NB4 (cell line): ENCODE measurements around the gene CES1.
"Not testable (repeated sequence)": the region's sequence is repeated elsewhere in the genome, so short reads cannot be mapped to it uniquely, and the experiment has no call there.

ENCODE experiments used
- DNase-seq: peaks from one replicate; pipeline ENCODE4 v3.0.0; 2010; ENCODE audit warnings: low read depth
- H3K4me3 ChIP-seq: one replicate; pipeline ENCODE4 v1.5.1; 2011; ENCODE audit warnings: mild to moderate bottlenecking, low read depth, low read length, moderate library complexity
- MYC ChIP-seq: IDR thresholded peaks from 2 replicates; pipeline ENCODE4 v1.6.1; 2011; ENCODE audit warnings: low read depth, low read length
- POLR2A ChIP-seq: IDR thresholded peaks from 2 replicates; pipeline ENCODE4 v1.6.1; 2011; ENCODE audit warnings: mild to moderate bottlenecking; ENCODE audit not compliant: insufficient read length; ENCODE audit errors: extremely low read depth
- TF ChIP-seq, protein P1 (sequence below): IDR thresholded peaks from 2 replicates; pipeline ENCODE4 v1.6.1; 2011; ENCODE audit warnings: low read depth, low read length
- TF ChIP-seq, protein P2 (sequence below): IDR thresholded peaks from one replicate; pipeline ENCODE4 v1.5.1; 2012; ENCODE audit warnings: low read depth, low read length

The CES1 gene

DNA sequence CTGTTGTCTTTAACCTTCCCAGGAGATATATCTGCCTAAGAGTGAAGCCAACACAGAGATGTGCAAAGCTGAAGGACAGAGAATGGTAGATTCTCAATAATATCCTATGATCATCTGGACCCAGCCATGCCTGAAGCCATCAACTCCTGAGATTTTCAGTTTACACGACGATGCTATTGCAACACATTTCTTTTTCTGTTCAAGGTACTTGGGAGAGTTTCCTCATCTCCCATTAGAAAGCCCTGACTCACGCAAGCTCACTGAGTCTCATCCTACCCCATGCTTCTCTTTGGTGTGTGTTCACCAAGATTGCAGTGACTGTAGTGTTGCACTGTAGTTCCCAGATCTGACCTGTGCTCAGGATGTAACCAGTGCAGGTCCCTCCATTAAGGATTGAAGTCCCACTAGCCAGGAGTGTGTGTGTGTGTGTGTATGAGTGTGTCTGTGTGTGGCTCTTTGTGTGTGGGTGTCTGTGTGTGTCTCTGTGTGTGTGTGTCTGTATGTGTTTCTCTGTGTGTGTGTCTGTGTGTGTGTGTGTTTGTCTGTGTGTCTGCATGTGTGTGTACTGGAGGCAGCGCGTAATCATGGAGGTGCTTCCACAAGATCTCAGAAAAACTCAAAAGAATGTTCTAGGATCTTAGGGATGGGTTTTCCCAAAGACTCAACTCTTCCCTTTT, 15.5 kb downstream of the CES1 start:
- TF ChIP-seq, protein P1, sequence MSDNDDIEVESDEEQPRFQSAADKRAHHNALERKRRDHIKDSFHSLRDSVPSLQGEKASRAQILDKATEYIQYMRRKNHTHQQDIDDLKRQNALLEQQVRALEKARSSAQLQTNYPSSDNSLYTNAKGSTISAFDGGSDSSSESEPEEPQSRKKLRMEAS, result no peak
- H3K4me3 ChIP-seq, result no peak overlapping the region
- DNase-seq, result no peak

DNA sequence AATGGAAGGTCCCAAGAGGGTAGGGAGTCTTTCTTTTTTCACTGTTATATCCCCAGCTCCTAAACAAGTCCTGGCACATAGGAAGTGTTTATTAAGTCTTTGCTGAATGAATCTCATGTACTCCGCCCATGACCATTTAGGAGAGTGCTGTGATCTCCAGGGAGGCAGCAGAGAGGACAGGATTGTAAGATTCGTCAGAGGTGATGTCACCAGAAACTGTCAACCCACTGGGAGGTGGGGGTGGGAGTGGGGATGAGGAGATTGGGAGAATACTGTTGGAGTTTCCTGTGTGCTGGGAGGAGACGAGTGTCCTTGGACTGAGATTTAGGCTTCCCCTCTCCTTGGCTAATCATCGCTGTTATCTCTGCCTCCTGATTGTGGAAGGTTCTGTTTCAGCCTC, 16.7 kb downstream of the CES1 start:
- not testable (repeated sequence) for DNase-seq, H3K4me3 ChIP-seq

DNA sequence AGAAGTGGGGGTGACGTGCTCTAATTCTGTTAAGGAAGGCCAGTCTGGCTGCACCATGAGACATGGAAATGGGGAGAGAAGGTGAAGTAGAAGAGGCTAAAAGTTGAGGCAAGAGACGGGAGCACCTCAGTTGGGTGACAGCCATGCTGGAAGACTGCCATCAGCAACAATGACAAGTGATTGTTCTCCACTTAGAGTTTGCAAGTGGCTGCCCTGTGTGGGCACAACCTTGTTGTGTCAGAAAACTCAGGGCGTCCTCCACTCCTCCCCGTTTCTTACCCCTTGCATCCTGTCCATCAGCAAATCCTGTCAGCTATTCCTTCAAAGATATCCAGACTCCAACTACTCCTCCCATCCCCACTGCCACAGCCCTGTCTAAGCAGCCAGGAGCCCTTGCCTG, 17.6 kb downstream of the CES1 start:
- TF ChIP-seq POLR2A (no peak), MYC (no peak)
- TF ChIP-seq, protein P1, result no peak
- TF ChIP-seq, protein P2, sequence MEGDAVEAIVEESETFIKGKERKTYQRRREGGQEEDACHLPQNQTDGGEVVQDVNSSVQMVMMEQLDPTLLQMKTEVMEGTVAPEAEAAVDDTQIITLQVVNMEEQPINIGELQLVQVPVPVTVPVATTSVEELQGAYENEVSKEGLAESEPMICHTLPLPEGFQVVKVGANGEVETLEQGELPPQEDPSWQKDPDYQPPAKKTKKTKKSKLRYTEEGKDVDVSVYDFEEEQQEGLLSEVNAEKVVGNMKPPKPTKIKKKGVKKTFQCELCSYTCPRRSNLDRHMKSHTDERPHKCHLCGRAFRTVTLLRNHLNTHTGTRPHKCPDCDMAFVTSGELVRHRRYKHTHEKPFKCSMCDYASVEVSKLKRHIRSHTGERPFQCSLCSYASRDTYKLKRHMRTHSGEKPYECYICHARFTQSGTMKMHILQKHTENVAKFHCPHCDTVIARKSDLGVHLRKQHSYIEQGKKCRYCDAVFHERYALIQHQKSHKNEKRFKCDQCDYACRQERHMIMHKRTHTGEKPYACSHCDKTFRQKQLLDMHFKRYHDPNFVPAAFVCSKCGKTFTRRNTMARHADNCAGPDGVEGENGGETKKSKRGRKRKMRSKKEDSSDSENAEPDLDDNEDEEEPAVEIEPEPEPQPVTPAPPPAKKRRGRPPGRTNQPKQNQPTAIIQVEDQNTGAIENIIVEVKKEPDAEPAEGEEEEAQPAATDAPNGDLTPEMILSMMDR, result no peak
- no peak overlapping the region for H3K4me3 ChIP-seq
- DNase-seq, result no peak

DNA sequence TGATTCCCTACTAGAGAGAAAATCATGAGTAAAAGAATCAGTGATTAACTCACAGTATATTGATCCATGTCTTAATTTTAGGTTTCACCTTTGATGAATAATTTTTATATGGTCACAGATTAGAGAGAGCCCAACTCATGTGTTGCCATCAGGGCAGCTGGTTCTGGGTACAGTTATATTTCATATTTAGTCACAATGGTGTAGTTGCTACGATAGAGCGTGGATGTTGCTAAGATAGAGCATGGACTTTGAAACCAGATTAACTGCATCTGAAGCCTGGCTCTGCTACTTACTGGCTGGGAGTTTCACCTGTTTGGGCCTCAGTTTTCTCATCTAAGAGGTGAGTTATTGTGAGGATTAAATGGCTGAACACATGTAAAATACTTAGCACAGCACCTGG, 18.7 kb downstream of the CES1 start:
- DNase-seq, H3K4me3 ChIP-seq: not testable (repeated sequence)

DNA sequence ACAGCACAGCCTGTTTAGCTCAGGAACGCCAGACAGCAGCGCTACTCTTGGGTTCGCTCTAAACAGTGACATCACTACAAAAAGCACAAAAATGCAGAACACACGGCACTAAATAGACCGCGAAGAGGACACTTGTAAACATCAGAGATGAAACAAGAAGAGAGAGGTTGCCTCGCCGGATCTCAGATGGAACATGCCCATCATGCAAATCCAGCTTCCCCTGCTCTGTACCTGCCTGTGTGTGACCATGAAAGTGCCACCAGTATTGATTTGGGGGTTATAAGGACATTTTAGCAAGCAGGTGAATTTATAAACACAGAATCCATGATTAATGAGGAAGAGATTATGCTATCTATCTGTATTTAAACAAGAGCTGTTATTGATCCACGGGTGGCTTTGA, 19.2 kb downstream of the CES1 start:
- not testable (repeated sequence) for H3K4me3 ChIP-seq, DNase-seq

DNA sequence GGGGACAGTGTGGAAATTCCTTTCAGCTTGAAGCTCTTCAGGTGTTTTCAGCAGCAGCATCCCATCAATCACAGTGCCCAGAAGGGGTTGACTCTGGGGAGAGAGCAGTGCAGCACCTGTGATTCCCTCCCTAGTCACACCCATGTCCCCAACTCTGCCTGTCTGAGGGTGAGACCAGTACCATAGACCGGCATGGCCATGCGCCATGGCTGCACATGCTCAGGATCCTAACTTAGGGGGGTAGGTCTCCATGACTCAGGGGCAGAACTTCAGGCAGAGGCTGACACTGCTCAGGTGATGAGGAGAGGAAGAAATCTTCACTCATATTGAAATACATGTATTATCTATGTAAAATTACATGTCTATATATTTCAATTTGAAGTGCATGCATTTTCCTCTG, 19.9 kb downstream of the CES1 start:
- no peak overlapping the region for H3K4me3 ChIP-seq
- DNase-seq, result no peak
- TF ChIP-seq, protein P2, result no peak
- no peak for TF ChIP-seq POLR2A
- no peak for TF ChIP-seq MYC
- TF ChIP-seq, protein P1, result no peak

DNA sequence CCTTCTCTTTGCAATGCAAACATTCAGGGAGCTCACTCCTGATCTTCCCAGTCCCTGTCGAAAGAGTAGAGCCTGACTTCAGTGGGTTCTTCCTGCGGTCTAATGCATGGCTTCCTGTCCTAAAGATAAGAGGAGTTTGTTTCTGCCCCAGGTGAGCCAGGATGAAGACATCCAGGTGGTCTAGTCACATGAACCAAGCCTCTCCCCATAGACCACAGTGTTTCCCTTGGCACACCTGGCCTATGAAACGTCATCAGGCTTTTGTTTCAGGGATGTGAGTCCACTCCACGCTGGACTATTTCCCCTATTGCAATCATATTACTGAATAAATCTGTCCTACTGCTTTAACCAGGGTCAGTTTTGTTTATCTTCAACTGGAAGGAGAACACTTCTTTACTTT, 21.1 kb downstream of the CES1 start:
- DNase-seq, result no peak
- no peak overlapping the region for H3K4me3 ChIP-seq
- TF ChIP-seq, protein P2, result no peak
- no peak for TF ChIP-seq MYC
- TF ChIP-seq, protein P1, result no peak
- TF ChIP-seq POLR2A, result no peak

DNA sequence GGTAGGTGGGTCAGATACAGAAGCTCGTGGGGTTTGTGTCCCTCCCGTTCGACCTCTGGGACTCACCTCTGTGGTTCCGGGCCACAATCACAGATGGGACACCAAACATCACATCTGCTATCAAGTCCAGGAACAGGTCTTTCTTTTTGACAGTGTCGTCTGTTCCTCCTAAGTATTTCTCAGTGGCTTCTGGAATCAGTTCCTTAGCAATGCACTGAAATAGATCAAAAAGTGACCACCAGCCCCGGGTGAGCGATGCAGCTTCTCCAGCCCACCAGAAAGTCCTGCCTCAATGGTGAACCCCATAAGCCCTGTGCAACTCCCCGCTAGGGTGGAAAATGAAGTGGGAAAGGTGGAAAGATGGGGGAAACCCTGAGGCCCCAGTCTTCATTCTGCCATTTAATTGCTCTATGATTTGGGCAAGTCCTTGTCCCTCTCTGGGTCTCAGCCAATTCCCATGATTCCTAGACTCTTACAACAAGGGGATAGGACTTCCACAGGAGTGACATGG, 22.4 kb downstream of the CES1 start:
- TF ChIP-seq, protein P2, result no peak
- TF ChIP-seq, protein P1, result no peak
- TF ChIP-seq POLR2A (no peak), MYC (no peak)
- no peak for DNase-seq
- no peak overlapping the region for H3K4me3 ChIP-seq
